Stimulated activated CD8-positive, alpha-beta memory T cell treated with anti-CD3 and anti-CD28 coated beads, Interleukin-15, amount 100 ng/mL, for 4 hours (primary cell): ENCODE measurements around the gene ZNF573.

ENCODE experiments used
- DNase-seq, 2 donors: peaks; one replicate each; pipeline ENCODE4 v3.0.0-alpha.2; 2020; ENCODE audit warnings: low read depth in 2 of 2

ZNF573 gene

GRCh38 chr19:37695144-37695899 is 84.1 kb downstream of the ZNF573 start:
- DNase-seq = no peak

DNA sequence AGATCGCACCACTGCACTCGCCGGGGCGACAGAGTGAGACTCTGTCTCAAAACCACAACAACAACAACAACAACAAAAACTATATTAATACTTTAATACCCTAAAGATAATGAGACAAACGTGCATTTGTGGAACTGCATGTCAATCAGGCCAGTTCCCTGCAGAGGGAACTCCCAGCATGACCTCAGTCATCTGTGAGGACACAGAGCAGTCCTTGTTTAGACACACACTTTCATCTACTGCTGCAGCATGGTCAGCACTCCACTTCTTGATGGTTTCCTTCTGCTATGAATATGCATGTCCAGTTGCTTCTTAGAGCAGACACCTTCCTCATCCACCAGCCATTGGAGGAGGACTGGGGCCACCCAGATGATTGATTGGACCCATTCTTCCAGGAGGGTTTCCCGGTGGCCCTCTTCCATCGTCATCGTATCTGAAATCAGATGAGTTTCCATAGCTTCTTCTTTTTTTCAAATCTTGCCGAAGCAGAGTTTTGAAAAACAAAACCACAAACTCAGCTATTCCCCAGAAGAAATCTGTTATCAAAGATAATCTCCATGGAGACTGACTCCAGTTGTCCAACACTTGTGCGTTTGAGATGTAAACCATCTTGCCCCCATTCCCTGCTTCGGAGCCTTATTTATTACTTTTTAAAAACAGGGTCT is 86.3 kb downstream of the ZNF573 start:
- no peak for DNase-seq

GRCh38 chr19:37691881-37692504 is 87.4 kb downstream of the ZNF573 start:
- DNase-seq = peak; percentile 62 to 73
